Measurements from ENCODE around the gene NAT8.
A peak's percentile ranks its signal among the peaks of the same experiment; 100 is the strongest.
"Not testable (repeated sequence)": the region's sequence is repeated elsewhere in the genome, so short reads cannot be mapped to it uniquely, and the experiment has no call there.

Gene NAT8

DNA sequence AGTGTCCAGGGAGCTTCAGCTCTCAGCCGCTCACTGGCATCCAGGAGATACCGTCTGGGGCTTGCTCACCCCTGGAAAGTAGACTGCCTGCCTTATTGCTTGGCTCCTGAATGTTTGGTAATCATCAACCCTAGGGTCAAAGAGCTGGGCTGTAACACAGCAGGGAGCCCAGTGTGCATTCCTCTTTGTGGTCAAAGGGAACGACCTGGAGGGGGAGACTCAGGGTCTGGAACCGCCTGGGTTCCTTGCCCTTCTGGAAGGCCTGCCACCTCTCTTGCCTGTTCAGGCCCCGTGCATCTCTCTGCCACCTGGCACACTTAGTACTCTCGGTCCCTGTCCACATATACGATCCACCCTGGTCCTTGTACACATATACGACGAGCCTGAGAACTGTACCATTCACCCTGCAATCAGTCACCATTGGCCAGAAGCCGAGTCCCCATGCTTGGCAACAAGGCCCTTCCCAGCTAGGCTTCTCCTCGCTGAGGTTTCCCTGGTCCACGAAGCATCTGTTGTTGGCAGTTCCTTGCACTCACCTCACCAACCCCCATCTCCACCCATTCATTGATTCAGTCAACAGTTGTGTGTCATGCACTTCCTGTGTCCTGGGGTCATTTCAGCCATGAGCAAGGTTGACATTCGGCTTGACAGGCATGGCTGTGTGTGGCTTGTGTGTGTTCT, at the start of gene NAT8:
NAT8 (minus strand) TSS at position 85 of the 681 bp plus-strand sequence. CDS start 794 bp downstream, outside the sequence.
- no peak for DNase-seq

DNA sequence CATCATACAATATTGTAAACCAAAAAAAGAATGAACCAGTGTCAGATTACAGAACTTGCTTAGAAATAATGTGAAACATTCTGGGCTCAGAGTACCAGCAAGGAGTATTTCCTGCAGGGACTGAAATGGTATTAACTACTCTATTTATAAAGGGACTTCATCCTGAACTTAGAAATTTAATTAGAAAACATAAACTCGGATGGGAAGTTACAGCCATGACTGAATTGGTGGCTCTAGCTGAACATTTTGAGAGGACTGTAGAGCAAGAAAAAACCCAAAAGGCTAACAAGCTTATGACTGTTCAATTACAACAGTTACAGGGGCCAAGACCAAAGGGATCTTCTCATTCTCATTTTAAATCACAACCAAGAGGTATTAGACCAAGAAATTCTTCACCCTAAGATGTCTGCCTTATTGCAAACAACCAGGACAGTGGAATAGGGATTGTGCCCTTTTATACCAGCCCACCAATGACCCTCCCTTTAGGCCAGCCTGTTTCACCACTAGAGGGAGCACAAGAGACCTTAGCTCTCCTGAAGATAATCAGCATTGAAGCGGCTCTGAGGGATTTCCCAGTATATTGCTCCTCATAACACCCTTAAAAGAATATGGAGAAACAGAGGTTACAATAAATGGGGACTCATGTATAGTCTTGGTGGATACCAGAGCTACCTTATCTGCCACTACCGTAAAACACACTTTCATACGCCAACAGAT, 48.3 kb upstream of the NAT8 start:
- DNase-seq = peak in 1 of 2 experiments; percentile 18

GRCh38 chr2:73688494-73688893, 46.3 kb upstream of the NAT8 start:
- not testable (repeated sequence) for DNase-seq

DNA sequence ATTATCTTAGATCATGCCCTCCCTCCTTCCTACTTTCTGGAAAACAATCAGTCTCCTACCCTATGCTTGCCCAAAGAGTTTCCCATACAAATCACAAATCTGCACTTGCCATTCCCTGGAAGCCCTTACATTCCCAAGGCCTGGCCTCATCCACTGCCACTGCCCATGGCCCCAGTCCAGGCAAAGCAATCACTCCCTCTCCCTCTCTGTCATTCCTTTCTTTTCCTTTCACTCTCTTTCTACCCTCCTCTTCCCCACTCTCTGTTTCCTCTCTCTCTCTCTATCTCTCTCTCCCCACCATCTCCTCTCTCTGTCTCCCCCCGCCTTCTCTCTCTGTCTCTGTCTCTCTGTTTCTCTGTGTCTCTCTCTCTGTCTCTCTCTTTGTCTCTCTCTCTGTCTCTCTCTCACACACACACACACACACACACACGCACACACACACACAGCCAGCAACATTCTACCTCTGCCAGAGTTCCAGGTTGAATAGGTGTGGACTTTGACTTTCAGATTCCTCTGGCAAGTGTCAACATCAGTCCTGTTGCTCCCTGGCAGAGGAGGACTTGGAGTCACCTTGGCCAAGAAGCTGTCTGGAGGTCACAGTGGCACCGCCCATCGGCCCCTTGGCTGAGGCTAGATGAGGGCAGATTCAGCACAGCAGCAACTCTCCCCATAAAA, 43.7 kb upstream of the NAT8 start:
- no peak for DNase-seq

DNA sequence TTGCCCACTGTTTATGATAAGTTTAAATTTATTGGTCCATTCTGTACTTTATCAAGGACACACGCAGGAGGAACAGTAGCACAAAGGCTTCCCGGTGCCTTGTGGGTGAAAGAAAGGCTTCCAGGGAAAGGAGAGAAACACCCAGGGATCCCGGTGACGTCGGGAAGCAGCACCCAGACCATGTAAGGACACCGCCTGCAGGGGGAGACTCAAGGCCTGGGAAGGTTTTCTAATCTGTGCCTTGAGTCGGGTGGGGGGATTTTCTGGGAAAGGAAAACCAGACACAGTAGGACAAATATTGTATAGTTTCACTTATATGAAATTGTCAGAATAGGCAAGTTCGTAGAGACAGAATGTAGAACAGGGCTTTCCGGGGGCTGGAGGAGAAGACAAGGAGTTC, 42.7 kb upstream of the NAT8 start:
- not testable (repeated sequence) for DNase-seq

- not testable (repeated sequence) for DNase-seq
Measured at GRCh38 chr2:73684325-73684724, 42.1 kb upstream of the NAT8 start.

- not testable (repeated sequence) for DNase-seq
Measured at GRCh38 chr2:73679951-73680571, 37.8 kb upstream of the NAT8 start.

- DNase-seq = not testable (repeated sequence)
Measured at GRCh38 chr2:73679237-73679636, 37.0 kb upstream of the NAT8 start.

- DNase-seq = not testable (repeated sequence)
Measured at GRCh38 chr2:73678008-73678407, 35.8 kb upstream of the NAT8 start.

GRCh38 chr2:73676211-73676610, 34.0 kb upstream of the NAT8 start:
- not testable (repeated sequence) for DNase-seq

GRCh38 chr2:73674696-73675157, 32.5 kb upstream of the NAT8 start:
- DNase-seq = not testable (repeated sequence)

DNA sequence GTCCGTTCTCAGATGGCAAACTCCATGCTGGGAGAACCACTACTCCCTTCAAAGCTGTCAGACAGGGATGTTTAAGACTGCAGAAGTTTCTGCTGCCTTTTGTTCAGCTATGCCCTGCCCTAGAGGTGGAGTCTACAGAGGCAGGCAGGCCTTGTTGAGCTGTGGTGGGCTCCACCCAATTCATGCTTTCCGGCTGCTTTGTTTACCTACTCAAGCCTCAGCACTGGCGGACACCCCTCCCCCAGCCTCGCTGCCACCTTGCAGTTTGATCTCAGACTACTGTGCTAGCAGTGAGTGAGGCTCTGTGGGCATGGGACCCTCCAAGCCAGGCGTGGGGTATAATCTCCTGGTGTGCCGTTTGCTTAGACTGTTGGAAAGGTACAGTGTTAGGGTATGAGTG, 27.8 kb upstream of the NAT8 start:
- DNase-seq = not testable (repeated sequence)

DNA sequence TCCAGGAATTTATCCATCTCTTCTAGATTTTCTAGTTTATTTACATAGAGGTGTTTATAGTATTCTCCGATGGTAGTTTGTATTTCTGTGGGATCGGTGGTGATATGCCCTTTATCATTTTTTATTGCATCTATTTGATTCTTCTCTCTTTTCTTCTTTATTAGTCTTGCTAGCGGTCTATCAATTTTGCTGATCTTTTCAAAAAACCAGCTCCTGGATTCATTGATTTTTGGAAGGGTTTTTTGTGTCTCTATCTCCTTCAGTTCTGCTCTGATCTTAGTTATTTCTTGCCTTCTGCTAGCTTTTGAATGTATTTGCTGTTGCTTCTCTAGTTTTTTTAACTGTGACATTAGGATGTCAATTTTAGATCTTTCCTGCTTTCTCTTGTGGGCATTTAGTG, 25.0 kb upstream of the NAT8 start:
- DNase-seq = not testable (repeated sequence)

DNA sequence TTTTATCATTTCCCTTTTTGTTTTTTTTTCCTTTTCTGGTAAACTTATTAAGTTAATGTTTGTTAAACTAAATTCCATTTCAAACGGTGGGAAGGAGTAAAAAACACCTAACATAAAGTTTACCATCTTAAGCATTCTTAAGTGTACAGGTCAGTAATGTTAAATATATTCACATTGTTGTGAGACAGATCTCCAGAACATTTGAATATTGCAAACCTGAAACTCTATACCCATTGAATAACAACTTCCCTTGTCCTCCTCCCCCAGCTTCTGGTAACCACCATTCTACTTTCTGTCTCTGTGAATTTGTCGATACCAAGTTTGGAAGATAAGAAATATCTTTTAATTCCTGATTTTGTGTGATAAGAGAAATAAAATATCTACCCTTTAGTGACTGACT, 12.0 kb upstream of the NAT8 start:
- no peak for DNase-seq

- DNase-seq = no peak
Measured at GRCh38 chr2:73652348-73652747, 10.1 kb upstream of the NAT8 start.

- no peak for DNase-seq
Measured at GRCh38 chr2:73651591-73652230, 9.5 kb upstream of the NAT8 start.

DNA sequence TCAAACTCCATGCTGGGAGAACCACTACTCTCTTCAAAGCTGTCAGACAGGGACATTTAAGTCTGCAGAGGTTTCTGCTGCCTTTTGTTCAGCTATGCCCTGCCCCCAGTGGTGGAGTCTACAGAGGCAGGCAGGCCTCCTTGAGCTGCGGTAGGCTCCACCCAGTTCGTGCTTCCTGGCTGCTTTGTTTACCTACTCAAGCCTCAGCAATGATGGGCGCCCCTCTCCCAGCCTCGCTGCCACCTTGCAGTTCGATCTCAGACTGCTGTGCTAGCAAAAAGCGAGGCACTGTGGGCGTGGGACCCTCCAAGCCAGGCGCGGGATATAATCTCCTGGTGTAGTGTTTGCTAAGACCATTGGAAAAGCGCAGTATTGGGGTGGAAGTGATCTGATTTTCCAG, 5.5 kb upstream of the NAT8 start:
- DNase-seq = not testable (repeated sequence)

DNA sequence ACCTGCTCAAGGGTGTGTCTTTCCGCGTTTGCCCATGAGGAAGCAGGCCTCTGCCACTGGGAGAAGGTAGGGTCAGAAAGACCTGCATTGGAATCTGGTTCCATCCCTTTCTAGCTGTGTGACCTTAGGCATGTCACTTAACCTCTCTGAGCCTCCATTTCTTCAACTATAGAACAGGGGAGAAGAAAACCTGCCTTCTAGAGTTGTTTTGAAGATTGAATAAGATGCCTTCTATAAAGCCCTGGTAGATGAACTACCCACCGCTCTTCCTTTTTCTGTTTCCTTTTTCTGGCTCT, 507 bp downstream of the NAT8 start:
- no peak for DNase-seq

- no peak for DNase-seq
Measured at GRCh38 chr2:73640946-73641766, 1.1 kb downstream of the NAT8 start.

GRCh38 chr2:73640511-73640911, 1.7 kb downstream of the NAT8 start:
- no peak for DNase-seq

DNA sequence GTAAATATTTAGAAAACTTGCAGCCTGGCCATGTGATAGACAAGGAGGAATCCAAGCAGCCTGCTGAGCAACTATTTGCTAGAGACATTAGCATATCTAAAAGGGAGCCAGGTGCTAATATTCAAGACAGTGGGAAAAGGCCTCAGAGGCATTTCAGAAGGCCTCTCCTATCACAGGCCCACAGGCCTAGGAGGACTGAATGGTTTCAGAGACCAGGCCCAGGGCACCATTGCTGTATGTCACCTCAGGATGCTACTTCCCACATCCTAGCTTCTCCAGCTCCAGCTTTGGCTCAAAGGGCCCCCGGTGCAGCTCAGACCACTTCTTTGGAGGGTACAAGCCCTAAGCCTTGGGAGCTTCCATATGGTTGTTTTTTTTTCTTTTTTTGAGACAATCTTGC, 3.8 kb downstream of the NAT8 start:
- DNase-seq = no peak

- DNase-seq = not testable (repeated sequence)
Measured at GRCh38 chr2:73636977-73637376, 5.2 kb downstream of the NAT8 start.

All from activated CD4-positive, alpha-beta T cell treated with anti-CD3 and anti-CD28 coated beads, Interleukin-2, amount 50 U/mL, for 4 hours (primary cell).